RWPE1 (cell line): Measurements from ENCODE around the gene SH3BP2.

Experiments used
- CTCF ChIA-PET: fragments of 350-600 bp; sonication (Branson Sonifier 250); formaldehyde crosslinking; extraction: SDS; loops from one replicate; lab custom pipeline; 2021; lab: Yijun Ruan, JAX
- POLR2A ChIA-PET: fragments of 400-600 bp; formaldehyde crosslinking; extraction: SDS; loops from one replicate; lab custom pipeline; 2020; ENCODE audit warnings: antibody characterized with exemption; ENCODE audit not compliant: low non-redundant PET; lab: Yijun Ruan, JAX
- DNase-seq: peaks from one replicate; pipeline ENCODE4 v3.0.0; 2012; ENCODE audit warnings: low spot score
- H3K27ac ChIP-seq: fragments of 450-650 bp; 2 replicates; pipeline ENCODE4 v1.5.1; 2017
- CTCF ChIP-seq: fragments of 450-650 bp; conservative IDR thresholded peaks from 2 replicates; pipeline ENCODE4 v1.5.1; 2017; ENCODE audit warnings: low read depth, mild to moderate bottlenecking

Gene SH3BP2

GRCh38 chr4:2781911-2782310, 11.0 kb upstream of the SH3BP2 start:
- ChIA-PET CTCF (no interaction called here), POLR2A (no interaction called here)
- no peak for TF ChIP-seq CTCF
- DNase-seq, result no peak
- H3K27ac ChIP-seq, result no peak overlapping the region

GRCh38 chr4:2783790-2784189, 9.1 kb upstream of the SH3BP2 start:
- H3K27ac ChIP-seq, result no peak overlapping the region
- no peak for DNase-seq
- ChIA-PET POLR2A (no interaction called here), CTCF (no interaction called here)
- no peak for TF ChIP-seq CTCF

GRCh38 chr4:2785613-2786012, 7.3 kb upstream of the SH3BP2 start:
- DNase-seq, result no peak
- no peak overlapping the region for H3K27ac ChIP-seq
- POLR2A ChIA-PET, result no interaction called here
- CTCF ChIA-PET, result interaction anchor here (0.6 kb wide), 1 partner anchor 1233 kb away, joined by 3 read pairs; no protein-coding TSS in a partner anchor
- no peak for TF ChIP-seq CTCF

- POLR2A ChIA-PET, result no interaction called here
- no peak overlapping the region for H3K27ac ChIP-seq
- DNase-seq, result no peak
- CTCF ChIA-PET, result interaction anchor here (0.5 to 0.6 kb wide), 2 partner anchors 297 to 1233 kb away, joined by 3 read pairs; no protein-coding TSS in a partner anchor
- TF ChIP-seq CTCF, result no peak
These were observed 6.7 kb upstream of the SH3BP2 start for GRCh38 chr4:2786152-2786671.

GRCh38 chr4:2786794-2787229, 6.1 kb upstream of the SH3BP2 start:
- DNase-seq, result no peak
- no peak overlapping the region for H3K27ac ChIP-seq
- TF ChIP-seq CTCF, result no peak
- CTCF ChIA-PET, result no interaction called here
- POLR2A ChIA-PET, result no interaction called here

GRCh38 chr4:2787230-2788100, 5.4 kb upstream of the SH3BP2 start:
- DNase-seq, result no peak
- no peak for TF ChIP-seq CTCF
- ChIA-PET POLR2A (no interaction called here), CTCF (no interaction called here)
- peak overlapping the region; percentile 38 for H3K27ac ChIP-seq
